Activated CD4-positive, alpha-beta T cell treated with anti-CD3 and anti-CD28 coated beads, Interleukin-2, amount 50 U/mL, for 4 hours (primary cell): ENCODE measurements around the gene UNC79.

ENCODE experiments used
- DNase-seq, 2 experiments: peaks; one replicate each; pipeline ENCODE4 v3.0.0-alpha.2; 2020

UNC79 gene

DNA sequence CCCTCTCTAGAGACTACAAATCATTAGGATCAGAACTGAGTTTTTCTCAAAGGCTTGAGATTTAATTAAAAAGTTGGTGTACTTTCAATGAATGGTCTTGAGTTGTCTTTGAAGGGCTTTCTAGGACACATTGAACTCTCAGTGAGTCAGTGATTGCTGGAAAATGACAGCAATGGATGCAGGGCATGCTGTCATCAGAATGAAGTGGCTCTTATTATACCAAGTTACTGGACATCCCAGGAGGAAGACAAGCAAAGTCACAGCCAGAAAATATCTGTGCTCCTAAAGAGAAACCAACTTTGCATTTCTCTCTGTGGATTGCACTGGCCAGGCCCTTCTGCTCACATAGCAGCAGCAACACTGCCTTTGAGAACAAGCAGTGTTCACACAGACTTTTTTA, 244.9 kb downstream of the UNC79 start:
- DNase-seq = no peak

DNA sequence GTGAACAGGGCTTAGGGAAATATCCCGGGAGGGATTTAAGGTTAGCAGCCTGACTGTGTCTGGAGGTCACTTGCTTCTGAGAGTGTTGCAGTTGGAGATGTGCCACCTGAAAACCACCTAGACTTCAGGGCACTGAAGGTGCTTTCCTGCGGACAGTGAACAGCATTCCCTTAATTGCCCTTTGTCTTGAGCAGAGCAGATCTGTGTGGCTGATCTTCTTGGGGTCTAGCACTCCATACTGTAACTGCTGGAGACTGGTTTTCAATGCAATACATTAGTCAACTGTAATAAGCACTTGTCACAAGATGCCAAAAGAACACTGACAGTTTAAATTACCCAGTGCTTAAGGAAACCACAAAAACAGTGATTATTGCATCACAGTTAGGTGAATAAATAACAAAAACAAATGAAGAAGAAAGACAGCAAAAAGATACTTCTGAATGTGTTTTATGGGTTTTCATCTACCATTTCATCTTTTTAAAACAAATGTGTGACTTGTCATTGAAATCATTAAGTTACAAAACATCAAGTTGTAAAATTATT, 245.7 kb downstream of the UNC79 start:
- DNase-seq = no peak

DNA sequence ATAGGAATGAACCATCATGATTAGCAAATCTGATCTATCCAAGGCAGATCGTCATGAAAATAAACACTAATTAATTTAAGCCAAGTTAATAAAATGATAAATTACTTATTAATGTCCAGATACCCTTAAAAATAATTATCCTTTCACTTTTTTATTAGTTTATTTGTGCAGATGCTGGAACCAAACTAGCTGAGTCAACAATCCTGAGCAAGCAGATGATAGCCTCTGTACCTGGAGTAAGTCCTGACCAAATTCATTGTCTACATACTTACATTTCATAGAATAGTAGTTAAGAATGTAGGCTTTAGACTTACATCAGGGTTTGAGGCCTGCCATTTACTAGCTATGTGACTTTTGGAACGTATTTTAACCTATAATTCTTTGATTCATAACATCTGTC, 251.7 kb downstream of the UNC79 start:
- no peak for DNase-seq

DNA sequence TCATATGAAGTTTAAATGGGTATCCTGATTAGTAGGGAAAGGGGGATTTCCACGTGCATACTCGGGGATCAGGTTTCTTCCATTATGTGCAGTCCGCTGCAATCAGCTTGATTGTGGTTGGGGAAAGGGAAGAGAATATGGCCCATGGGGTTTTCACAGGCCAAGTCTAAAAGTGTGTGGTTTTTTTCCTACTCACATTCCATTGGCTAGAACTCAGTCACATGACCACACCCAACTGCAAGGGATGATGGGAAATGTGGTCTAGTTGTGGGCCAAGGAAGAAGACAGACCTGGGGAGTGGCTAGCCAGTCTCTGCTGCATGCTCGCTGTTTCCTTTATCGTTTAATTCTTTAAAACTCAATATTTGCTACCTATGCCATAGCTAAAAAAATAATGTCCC, 252.5 kb downstream of the UNC79 start:
- DNase-seq = no peak

DNA sequence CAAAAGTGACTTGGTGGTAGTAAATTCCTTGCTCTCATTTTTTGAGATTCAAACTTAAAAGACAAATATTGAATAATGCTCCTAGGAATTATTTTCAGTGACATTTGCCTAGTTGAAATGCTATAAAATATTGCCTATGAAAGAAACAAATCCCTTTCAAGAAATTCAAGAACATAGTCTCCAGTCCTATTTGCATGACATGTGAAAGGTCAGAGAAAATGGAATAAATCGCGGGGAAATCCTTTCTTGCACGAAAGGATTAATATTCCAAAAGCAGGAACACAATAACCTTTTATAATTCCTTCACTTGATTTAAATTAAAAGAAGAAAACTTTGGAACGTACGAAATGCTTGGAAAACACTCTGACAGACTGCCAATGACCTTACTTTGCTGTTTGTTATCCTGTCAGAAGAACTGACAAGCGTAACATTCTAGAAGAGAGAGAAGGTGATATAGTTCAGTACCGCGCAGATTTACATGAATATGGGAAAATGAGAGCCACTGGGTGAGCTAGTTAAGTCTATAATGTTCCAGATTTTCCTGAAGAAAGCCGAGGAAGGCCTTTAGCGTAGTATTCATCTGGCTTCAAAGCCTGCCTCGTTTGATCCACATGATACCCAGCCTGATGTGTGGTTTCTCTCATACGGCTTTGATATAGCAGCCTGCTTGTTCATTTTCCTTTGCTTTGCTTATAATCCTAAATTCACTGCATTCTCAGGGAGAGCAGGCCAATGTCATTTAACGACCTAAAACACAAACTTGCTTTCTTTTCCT, 254.6 kb downstream of the UNC79 start:
- no peak for DNase-seq

DNA sequence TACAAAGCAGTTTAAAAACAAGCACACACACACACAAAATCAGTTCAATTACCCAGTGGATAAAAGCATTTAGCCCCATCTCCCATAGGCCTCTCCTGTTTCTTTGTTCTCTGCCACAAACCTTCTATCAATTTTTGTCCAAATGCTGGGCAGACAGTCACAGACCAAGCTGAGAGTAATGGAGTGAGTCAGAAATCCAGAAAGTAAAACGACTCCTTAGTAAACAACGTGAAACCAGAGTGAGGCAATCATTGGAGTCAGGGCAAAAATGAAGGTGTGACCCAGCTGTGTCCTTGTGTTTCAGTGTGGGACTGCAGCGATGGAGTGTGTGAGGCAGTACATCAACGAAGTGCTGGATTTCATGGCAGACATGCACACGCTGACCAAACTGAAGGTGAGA, 255.5 kb downstream of the UNC79 start:
- no peak for DNase-seq

DNA sequence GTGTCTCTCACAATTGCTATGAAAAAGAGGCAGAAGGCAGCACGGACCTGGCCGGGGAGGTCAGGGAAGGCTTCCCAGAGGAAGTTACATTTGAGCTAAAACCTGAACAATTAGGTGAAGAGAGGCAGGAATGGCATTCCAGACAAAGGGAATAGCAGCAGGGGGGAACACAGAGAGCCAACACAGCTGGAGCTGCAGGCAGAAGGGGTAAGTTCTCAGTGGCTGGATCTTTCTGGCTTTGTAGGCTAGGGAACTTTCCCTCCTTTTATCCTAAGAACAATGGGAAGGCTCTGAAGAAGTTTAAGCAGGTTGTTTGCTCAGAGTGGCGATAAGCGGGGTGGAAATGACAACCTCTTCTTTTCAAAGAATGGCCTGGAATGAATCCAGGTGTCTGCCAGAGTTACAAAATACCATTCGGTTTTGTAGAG, 257.5 kb downstream of the UNC79 start:
- no peak for DNase-seq

DNA sequence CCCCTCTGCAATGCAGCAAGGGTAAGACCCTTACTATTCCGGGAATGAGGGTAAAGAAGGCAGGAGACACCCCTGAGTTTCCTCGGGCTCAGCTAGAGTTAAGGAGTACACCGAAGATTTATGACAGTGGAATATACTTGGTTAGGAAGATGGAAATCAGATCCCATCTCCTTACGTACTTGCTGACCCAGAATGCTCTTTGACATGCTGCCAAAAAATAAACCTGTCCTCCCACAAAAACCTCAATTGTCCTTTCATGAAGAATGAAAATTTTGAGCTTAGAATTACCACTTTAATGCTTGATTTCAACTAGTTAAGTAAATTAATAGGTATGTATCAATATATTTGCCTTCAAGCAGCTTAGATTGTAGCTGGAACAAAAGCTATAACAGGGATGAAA, 258.1 kb downstream of the UNC79 start:
- no peak for DNase-seq

DNA sequence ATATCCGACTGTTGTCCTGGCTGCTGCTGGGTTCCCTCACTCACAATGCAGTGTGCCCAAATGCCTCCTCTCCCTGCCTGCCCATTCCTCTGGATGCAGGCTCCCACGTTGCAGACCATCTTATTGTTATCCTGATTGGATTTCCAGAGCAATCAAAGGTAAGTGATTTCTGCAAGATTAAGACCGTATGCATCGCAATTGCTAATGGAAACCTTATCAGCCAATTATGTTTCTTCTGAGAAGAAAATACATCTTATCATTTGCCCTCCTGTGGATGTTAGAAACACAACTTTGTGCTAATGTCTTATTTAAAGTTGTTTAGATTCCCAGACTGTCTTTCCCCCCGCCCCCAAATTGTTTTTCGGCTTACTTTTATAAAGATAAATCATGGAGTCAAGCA, 259.4 kb downstream of the UNC79 start:
- DNase-seq = no peak

DNA sequence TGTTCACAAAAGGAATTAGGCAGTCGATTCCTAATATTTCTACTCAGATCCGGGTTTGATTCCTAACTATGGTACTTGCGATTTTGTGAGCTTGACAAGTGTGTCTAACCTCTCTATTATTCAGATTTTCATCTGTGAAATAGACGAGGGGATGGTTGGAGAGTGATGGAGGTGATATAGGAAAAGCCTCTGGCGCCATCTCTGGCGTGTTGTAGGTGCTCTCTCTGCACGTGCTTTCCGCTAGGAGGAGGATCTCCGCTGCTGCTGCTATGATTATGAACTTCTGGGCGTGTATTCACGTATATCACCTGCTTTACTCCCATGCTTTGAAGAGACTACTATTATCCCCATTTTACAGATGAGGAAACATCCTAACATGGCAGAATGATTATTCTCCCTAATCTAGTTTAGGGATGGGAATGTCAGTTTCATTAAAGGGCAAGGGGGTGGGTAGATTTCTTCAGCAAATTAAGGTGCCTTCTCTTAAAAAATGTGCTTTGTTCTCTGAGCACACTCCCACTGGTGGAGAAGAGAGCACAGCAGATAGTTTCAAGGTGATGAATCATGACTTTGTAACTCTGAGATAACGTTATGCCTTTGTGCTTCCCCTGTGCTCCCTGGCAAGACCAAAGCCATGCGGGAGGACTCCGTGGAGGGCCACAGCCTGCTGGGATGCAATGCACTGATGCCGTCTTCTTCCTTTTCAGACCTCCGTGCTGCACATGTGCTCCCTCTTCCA, 260.5 kb downstream of the UNC79 start:
- no peak for DNase-seq

DNA sequence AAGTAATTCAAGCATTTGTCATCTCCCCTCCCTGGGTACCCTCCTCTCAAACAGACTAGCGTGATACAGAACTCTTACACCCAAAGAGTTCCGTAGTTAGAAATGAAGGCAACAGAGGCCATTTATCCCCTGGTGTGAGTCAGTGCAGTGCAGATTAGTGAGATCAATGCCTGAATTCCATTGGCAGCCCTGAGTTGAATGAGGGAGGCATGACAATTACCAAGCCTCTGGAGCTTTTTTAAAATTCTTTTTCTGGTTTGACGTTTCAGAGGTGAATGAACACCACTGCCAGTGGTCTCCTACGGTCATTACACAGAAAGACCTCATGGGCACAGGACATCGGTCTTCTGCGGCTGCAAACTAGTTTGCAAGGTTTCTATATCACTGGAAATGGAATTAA, 263.2 kb downstream of the UNC79 start:
- no peak for DNase-seq

DNA sequence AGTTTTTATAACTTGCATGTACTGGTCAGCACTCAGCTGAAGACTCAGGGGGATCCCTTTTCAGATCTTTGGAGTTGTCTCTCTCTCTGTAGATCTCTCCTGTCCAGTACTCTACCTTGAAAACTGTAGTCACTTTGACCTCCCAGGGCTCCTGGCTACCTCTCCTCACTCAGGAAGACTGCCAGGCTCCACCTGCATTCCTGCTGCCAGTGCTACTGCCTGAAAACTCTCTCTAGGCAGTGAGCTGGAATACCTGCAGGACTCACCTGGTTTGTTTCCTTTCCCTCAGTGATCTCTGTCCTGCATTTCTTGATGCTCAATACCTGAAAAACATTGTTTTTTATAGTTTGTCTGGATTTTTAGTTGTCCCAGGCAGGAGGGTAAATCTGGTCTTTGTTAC, 270.2 kb downstream of the UNC79 start:
- no peak for DNase-seq

DNA sequence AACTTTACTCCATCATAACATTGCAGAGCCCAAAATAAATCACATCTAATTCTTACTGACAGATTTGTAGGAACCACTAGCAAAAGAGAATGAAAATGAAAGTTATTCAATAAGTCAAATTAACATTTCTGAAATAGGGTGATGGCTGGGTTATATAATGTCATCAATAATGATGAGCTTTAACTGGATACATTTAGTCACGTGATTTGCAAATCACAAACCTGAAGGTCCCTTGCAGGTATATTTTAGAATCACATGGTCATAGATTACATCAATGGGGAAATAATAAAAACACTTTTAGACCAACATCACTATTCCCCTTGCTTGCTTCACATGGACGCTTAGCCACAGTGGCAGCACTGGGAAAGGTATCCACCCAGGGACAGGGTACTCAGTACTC, 270.8 kb downstream of the UNC79 start:
- no peak for DNase-seq

DNA sequence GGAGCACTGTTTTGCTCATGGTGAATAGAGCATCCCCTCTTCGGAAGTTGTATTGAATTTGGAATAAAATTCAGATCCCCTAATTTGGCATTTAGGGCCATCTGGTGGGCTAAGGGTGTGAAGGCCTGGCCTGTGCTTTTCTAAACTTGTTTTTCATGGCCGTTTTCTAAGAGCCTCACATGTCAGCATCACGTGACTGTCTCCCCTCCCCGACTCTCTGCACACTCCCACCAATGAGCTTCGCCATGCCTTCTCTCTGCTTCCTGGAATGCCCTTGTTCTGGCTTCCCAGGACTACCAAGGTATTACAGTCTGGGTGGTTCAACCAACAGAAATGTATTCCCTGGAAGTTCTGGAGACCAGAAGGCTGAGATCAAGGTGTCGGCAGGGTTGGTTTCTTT, 272.2 kb downstream of the UNC79 start:
- no peak for DNase-seq

DNA sequence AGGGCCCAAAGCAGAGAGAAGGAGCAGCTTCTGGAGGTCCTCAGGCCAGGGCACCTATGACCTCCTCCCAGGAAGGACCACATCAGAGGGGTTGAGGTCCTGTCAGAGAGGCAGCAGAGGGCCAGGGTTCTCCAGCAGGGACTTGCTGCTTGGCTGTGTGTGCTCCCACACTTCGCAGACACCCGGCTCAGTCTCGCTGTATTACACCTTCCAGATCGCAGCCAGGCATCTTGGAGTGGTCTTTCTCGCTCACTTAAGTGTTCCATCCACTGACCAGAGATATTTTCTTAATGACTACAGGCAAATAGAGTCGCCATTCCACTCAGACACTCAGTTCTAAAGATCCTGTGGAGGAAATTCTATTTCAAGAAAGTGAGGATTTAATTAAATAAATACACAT, 273.2 kb downstream of the UNC79 start:
- DNase-seq = no peak

DNA sequence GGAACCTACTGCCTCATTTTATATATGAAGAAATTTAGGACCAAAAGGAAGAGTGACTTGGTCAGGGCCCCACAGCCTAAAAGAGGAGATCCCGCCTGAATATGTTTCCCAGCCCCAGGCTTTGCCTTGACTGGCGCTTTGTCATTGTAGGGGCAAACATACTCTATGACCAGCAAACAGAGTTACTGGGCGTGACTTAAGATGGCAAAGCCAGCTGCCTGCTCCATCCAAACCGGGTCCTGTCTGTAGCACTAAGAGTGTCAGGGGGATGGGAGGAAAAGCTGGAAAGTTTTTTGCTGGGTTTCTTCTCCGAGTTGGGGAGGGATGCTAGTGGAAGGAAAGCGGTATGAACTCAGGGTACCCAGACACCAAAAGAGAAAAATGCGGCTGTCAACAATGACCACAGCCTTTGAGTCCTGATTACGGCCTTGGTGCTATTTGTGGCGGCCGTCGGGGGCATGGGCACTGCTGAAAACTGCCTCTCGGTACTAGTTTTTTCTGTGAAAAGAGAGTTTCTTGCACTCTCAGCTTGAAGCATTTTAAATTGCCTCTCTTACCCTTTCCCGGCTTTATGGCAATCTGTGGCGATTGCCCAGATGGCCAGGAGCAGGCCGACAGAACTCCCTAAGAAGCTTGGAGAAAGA, 274.9 kb downstream of the UNC79 start:
- no peak for DNase-seq

DNA sequence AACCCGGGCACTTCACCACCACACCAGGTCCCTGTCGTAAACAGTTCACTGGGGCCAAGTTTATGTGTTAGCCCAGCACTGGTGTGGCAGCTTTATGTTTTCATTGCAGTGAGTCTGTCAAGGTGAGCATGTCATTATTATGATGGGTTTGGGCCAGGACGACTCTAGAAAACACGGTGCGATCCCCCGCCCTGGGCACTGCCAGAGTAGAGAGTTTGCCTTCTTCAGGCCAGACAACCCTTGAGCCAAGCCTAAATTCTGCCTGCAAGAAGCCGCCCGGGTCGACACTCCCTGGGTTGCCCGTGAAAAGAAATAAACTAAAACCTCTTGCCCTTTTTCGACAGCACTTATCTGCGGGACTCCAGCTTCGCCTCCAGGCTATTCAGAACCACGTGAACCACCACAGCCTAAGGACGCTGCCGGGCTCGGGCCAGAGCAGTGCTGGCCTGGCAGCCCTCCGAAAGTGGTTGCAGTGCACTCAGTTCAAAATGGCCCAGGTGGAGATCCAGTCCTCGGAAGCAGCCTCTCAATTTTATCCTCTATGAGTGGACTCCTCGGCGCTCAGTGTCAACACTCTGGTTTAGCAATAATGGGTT, 275.7 kb downstream of the UNC79 start:
- no peak for DNase-seq

DNA sequence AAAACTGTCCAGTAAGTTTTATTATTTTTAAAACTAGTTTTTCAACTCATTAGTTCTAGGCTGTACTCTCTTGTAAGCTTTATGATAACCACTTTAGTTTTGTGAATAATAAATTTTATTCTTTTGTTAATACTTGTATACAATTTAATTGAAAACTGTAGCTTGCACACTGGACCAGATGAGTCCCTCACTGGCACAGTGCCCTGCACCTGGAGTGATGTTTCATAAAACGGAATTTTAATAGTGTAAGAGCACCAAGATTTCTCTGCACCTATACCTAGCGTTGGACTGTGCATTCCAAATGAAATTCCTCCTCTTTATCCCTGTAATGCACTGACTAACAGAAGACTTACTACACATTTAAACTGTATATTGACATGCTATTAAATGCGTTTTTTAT, 276.7 kb downstream of the UNC79 start:
- no peak for DNase-seq

DNA sequence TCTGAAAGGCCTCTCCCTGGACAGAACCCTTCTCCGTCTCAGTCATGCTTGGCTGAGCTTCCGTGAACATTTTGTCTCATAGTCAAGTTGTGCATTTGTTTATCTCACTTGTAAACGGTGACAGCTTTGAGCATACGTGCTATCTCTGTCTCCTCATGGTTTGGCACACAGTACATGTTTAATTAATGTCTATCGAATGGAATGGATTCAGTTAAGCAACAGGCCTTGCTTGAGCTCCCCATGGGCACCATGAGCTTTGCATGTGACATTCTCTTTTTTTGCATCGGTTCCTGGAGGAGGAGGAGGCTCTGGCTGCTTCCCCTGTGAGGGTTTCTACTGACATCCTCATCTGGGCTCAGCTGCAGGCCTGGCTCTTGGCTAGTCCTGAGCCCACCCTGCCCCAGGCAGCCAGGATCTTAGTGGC, 277.6 kb downstream of the UNC79 start:
- no peak for DNase-seq

DNA sequence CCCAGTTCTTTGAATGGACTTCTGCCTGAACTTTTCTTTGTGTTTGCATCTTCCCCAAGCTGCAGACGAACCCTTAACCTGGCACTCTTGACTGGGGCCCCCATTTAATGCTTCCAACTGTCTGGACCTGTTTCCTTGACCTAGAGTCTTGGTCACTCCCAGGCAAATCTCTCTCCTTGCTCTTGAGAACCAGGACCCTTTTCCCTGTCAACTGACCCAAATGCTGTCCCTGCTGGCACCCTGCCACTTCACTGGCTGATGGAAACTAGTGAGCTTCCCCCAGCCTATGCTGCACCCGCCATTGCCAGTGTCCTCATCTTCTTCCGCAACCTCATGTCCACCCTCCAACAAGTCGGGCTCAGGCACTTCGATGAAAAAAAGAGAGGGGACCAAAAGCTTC, 278.1 kb downstream of the UNC79 start:
- DNase-seq = no peak

DNA sequence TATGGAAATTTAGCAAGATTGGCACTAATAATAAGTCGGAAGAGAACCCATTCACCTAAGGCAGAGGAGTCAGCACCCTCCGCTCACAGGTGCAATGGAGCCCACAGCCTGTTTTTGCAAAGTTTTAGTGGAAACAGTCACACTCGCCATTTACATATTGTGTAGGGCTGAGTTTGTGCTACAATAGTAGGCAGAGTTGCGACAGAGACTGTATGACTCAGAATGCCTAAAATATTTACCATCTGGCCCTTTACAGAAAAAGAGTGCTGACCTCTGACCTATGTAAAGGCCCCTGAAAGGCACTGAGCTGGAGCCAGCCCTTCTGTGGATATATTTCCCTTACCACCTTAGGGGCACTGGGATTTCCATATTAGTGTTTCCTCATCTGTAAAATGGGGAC, 278.5 kb downstream of the UNC79 start:
- no peak for DNase-seq

DNA sequence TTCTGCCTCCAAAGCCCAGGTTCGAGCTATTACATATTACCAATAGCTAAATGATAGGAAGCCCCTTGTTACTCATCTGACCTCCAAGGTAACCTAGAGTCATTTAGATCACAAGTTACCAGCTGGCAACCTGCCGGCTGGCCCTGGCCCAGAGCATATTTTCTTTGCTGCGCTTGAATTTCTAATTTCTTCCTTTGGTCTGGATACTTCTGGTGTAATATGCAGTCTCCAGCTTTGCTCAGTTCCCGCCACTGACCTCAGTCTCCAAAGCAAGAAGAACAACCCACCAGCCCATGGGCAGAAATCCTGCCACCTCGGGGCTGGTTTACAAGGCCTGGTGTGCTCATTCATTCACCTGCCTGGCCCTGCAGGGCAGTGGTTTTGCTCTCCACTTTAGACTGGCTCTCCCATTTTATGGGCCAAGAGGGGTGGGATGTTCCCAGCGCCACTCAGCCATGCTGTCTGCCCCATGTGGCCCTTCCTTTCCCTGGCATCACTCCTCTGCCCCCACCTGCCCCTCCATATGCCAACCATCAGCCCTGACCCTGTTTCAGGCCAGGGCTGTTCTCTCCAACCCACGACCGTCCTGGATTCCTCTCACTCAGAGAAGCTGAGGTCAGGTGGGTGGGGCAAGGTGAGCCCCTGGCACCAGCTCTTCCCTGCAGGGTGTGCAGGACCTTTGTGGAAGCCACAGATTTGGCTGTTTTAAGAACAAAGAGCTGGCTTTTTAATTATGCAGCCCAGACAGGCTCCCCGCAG, 281.5 kb downstream of the UNC79 start:
- DNase-seq = no peak
